Smooth muscle cell (in vitro differentiated cells): ENCODE data around the gene IGLON5. TPM values are rescaled to one million over a fixed set of nuclear protein-coding genes. Genes with fewer than 3 reads are reported as not detected.
A peak's percentile ranks its signal among the peaks of the same experiment; 100 is the strongest.

ENCODE experiments used
- DNase-seq: peaks from one replicate; lab custom pipeline; 2025; ENCODE audit not compliant: unreplicated experiment; lab: John Stamatoyannopoulos, UW
- H2AFZ ChIP-seq: fragments of 200-600 bp; sonication (generic); 2 replicates; pipeline ENCODE4 v1.6.0; 2016; ENCODE audit warnings: antibody characterized with exemption, low read depth, mild to moderate bottlenecking
- H3F3A ChIP-seq: fragments of 200-600 bp; sonication (generic); 2 replicates; pipeline ENCODE4 v1.6.0; 2017; ENCODE audit warnings: antibody characterized with exemption, low read depth
- H3K27ac ChIP-seq: fragments of 200-600 bp; sonication (generic); 2 replicates; pipeline ENCODE4 v1.5.1; 2016; ENCODE audit warnings: low read depth, mild to moderate bottlenecking
- H3K27me3 ChIP-seq: fragments of 200-600 bp; sonication (generic); 2 replicates; pipeline ENCODE4 v1.6.1; 2016; ENCODE audit warnings: low read depth, mild to moderate bottlenecking
- H3K36me3 ChIP-seq: fragments of 200-600 bp; sonication (generic); 2 replicates; pipeline ENCODE4 v1.5.1; 2016; ENCODE audit warnings: low read depth
- H3K4me1 ChIP-seq: fragments of 200-600 bp; sonication (generic); 2 replicates; pipeline ENCODE4 v1.5.1; 2016; ENCODE audit warnings: low read depth
- H3K4me2 ChIP-seq: fragments of 200-600 bp; sonication (generic); 2 replicates; pipeline ENCODE4 v1.6.0; 2016; ENCODE audit warnings: mild to moderate bottlenecking
- H3K4me3 ChIP-seq: fragments of 200-600 bp; sonication (generic); 2 replicates; pipeline ENCODE4 v1.5.1; 2016; ENCODE audit warnings: mild to moderate bottlenecking
- H3K79me2 ChIP-seq: fragments of 200-600 bp; sonication (generic); 2 replicates; pipeline ENCODE4 v1.6.0; 2016; ENCODE audit warnings: low read depth, mild to moderate bottlenecking
- H3K9ac ChIP-seq: fragments of 200-600 bp; sonication (generic); 2 replicates; pipeline ENCODE4 v1.6.0; 2016; ENCODE audit warnings: low read depth
- H3K9me3 ChIP-seq: fragments of 200-600 bp; sonication (generic); replicated peaks from 2 replicates; pipeline ENCODE4 v1.5.1; 2016; ENCODE audit warnings: low read depth
- H4K20me1 ChIP-seq: fragments of 200-600 bp; sonication (generic); 2 replicates; pipeline ENCODE4 v1.6.0; 2016; ENCODE audit warnings: low read depth
- CTCF ChIP-seq: fragments of 200-600 bp; sonication (generic); IDR thresholded peaks from 2 replicates; pipeline ENCODE4 v1.5.1; 2017; ENCODE audit warnings: borderline replicate concordance, mild to moderate bottlenecking, antibody characterized with exemption; ENCODE audit not compliant: insufficient read depth, poor library complexity, severe bottlenecking
- WGBS: methylation state at CpG from one replicate; pipeline ENCODE4 v1.1.7; 2016; ENCODE audit warnings: low lambda C conversion rate; 5-methylcytosine and 5-hydroxymethylcytosine counted together
- polyA plus RNA-seq: library from polyadenylated mRNA; unstranded; fragments of >200 nt; fragmentation: Nextera tagmentation; extraction: Ambion mirVana; gene quantifications from 2 replicates; pipeline ENCODE4 v1.2.1, GENCODE V29; 2016
- total RNA-seq: library from RNA; depleted of rRNA; stranded (reverse); fragments of >200 nt; gene quantifications from 2 replicates; pipeline ENCODE4 v1.2.3, GENCODE V29; 2014

The IGLON5 gene
- total and polyA plus RNA-seq, 2 experiments from 2014 or later: 3.5 to 3.8 TPM

- Histone ChIP-seq H4K20me1 (no peaks in the 10 kb centered on the region), H3K79me2 (no peaks in the 10 kb centered on the region), H2AFZ (no peak overlapping the region), H3K9me3 (no peaks in the 10 kb centered on the region), H3K9ac (no peak overlapping the region), H3K4me1 (no peaks in the 10 kb centered on the region), H3K4me3 (peak overlapping the region; percentile 64), H3K27ac (no peak overlapping the region), H3K4me2 (peak overlapping the region; percentile 95), H3F3A (no peaks in the 10 kb centered on the region), H3K27me3 (no peaks in the 10 kb centered on the region), H3K36me3 (no peaks in the 10 kb centered on the region)
- 95% methylated on average over 18 of the region's 18 CpGs for WGBS
- DNase-seq: no peak
- no peak for TF ChIP-seq CTCF
Measured at GRCh38 chr19:51341066-51341465, 29.6 kb downstream of the IGLON5 start.

DNA sequence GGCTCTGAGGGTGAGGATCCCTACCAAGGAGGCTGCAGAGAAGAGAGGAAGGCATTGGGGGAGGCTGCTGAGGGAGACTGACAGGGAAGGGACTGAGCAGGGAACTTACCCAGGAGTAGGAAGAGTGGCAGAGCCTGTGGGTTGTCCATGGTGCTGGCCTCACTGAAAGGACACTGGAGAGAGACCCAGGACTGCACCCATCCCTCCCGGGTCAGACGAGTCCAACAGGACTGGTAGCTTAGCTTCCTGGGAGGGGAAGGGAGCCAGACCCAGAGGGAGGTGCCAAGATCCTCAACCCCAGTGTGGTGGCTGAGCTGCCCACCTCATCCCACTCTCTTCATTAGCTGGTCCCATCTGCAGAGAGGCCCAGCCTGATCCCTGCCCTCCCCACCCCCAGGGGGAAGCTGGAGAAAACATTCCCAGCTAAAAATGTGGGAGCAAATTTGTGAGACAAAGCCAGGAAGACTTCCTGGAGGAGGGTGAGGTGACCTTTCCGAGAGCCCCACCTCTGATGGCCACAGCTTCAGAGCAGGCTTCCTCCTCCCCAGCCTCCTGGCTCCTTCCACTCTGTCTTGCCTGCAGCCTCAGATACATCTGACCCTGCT is 30.6 kb downstream of the IGLON5 start, which contains the start of gene VSIG10L:
Gene VSIG10L, minus strand, starts transcription at position 164 of the 605 bp plus-strand sequence. Its CDS starts 15 bp downstream, at position 149.
- H3F3A ChIP-seq: no peaks in the 10 kb centered on the region
- H3K4me3 ChIP-seq: peak within 1 kb of the TSS; percentile 64
- no peaks in the 10 kb centered on the region for H3K4me1 ChIP-seq
- TF ChIP-seq CTCF: no peak
- H3K9me3 ChIP-seq: no peaks in the 10 kb centered on the region
- no peak within 1 kb of the TSS for H3K27ac ChIP-seq
- H3K36me3 ChIP-seq: no peaks in the 10 kb centered on the region
- H3K79me2 ChIP-seq: no peaks in the 10 kb centered on the region
- H4K20me1 ChIP-seq: no peaks in the 10 kb centered on the region
- H3K9ac ChIP-seq: no peak within 1 kb of the TSS
- DNase-seq: no peak
- no peak within 1 kb of the TSS for H2AFZ ChIP-seq
- H3K4me2 ChIP-seq: no peak within 1 kb of the TSS
- 61% methylated on average over 3 of the region's 3 CpGs for WGBS
- H3K27me3 ChIP-seq: no peaks in the 10 kb centered on the region

- Histone ChIP-seq H2AFZ (no peak overlapping the region), H3K27ac (no peak overlapping the region), H3K27me3 (no peaks in the 10 kb centered on the region), H3F3A (no peaks in the 10 kb centered on the region), H3K36me3 (no peaks in the 10 kb centered on the region), H3K4me2 (no peak overlapping the region), H3K9me3 (no peaks in the 10 kb centered on the region), H3K9ac (no peak overlapping the region), H3K79me2 (no peaks in the 10 kb centered on the region), H3K4me1 (no peaks in the 10 kb centered on the region), H3K4me3 (no peak overlapping the region), H4K20me1 (no peaks in the 10 kb centered on the region)
- no peak for TF ChIP-seq CTCF
- 66% methylated on average over 9 of the region's 9 CpGs for WGBS
- DNase-seq: no peak
Measured at GRCh38 chr19:51342631-51343569, 31.5 kb downstream of the IGLON5 start.
